ENCODE measurements around the gene TRMO.

The TRMO gene

GRCh38 chr9:97900103-97900737, 22.1 kb downstream of the TRMO start:
- Histone ChIP-seq H3K4me3 (ENCODE audit: low read length) (no peak overlapping the region), H3K4me1 (ENCODE audit: control insufficient read depth, insufficient read depth, low read length) (no peaks in the 10 kb centered on the region), H3K4me2 (ENCODE audit: low read length) (no peak overlapping the region), H3K9ac (ENCODE audit: low read depth, low read length) (no peak overlapping the region), H3K27me3 (ENCODE audit: control insufficient read depth, insufficient read depth, low read length) (no peaks in the 10 kb centered on the region), H3K9me3 (replicated peaks; ENCODE audit: low read length) (no peaks in the 10 kb centered on the region), H3K36me3 (ENCODE audit: insufficient read depth, low read length) (peaks cover under 1% of the 10 kb centered on the region)

GRCh38 chr9:97895695-97896332, 26.5 kb downstream of the TRMO start:
- H3K9me3 ChIP-seq (replicated peaks; ENCODE audit: low read length), result peaks cover 3% of the 10 kb centered on the region
- no peak overlapping the region for H3K4me3 ChIP-seq (ENCODE audit: low read length)
- H3K9ac ChIP-seq (ENCODE audit: low read depth, low read length), result no peak overlapping the region
- H3K4me2 ChIP-seq (ENCODE audit: low read length), result no peak overlapping the region
- H3K27me3 ChIP-seq (ENCODE audit: control insufficient read depth, insufficient read depth, low read length), result no peaks in the 10 kb centered on the region
- H3K4me1 ChIP-seq (ENCODE audit: control insufficient read depth, insufficient read depth, low read length), result no peaks in the 10 kb centered on the region
- H3K36me3 ChIP-seq (ENCODE audit: insufficient read depth, low read length), result no peaks in the 10 kb centered on the region

- H3K9ac ChIP-seq (ENCODE audit: low read depth, low read length), result no peak overlapping the region
- no peaks in the 10 kb centered on the region for H3K36me3 ChIP-seq (ENCODE audit: insufficient read depth, low read length)
- H3K4me3 ChIP-seq (ENCODE audit: low read length), result no peak overlapping the region
- H3K9me3 ChIP-seq (replicated peaks; ENCODE audit: low read length), result peaks cover 3% of the 10 kb centered on the region
- no peaks in the 10 kb centered on the region for H3K4me1 ChIP-seq (ENCODE audit: control insufficient read depth, insufficient read depth, low read length)
- no peaks in the 10 kb centered on the region for H3K27me3 ChIP-seq (ENCODE audit: control insufficient read depth, insufficient read depth, low read length)
- no peak overlapping the region for H3K4me2 ChIP-seq (ENCODE audit: low read length)
Observed at GRCh38 chr9:97895211-97895610, 27.1 kb downstream of the TRMO start.

GRCh38 chr9:97892421-97892820, 29.9 kb downstream of the TRMO start:
- no peak overlapping the region for H3K4me3 ChIP-seq (ENCODE audit: low read length)

GRCh38 chr9:97891736-97892135, 30.6 kb downstream of the TRMO start:
- no peak overlapping the region for H3K9ac ChIP-seq (ENCODE audit: low read depth, low read length)
- H3K27me3 ChIP-seq (ENCODE audit: control insufficient read depth, insufficient read depth, low read length), result peaks cover 13% of the 10 kb centered on the region
- H3K36me3 ChIP-seq (ENCODE audit: insufficient read depth, low read length), result no peaks in the 10 kb centered on the region
- no peak overlapping the region for H3K4me2 ChIP-seq (ENCODE audit: low read length)
- H3K4me1 ChIP-seq (ENCODE audit: control insufficient read depth, insufficient read depth, low read length), result no peaks in the 10 kb centered on the region
- H3K9me3 ChIP-seq (replicated peaks; ENCODE audit: low read length), result peaks cover 3% of the 10 kb centered on the region
- no peak overlapping the region for H3K4me3 ChIP-seq (ENCODE audit: low read length)

More at GRCh38 chr9:97892421-97892820, 29.9 kb downstream of the TRMO start:
- H3K4me1 ChIP-seq (ENCODE audit: control insufficient read depth, insufficient read depth, low read length), result no peaks in the 10 kb centered on the region
- H3K36me3 ChIP-seq (ENCODE audit: insufficient read depth, low read length), result no peaks in the 10 kb centered on the region
- peaks cover 13% of the 10 kb centered on the region for H3K27me3 ChIP-seq (ENCODE audit: control insufficient read depth, insufficient read depth, low read length)
- peaks cover 3% of the 10 kb centered on the region for H3K9me3 ChIP-seq (replicated peaks; ENCODE audit: low read length)
- H3K4me2 ChIP-seq (ENCODE audit: low read length), result no peak overlapping the region
- H3K9ac ChIP-seq (ENCODE audit: low read depth, low read length), result no peak overlapping the region

- Histone ChIP-seq H3K27me3 (ENCODE audit: control insufficient read depth, insufficient read depth, low read length) (peaks cover 13% of the 10 kb centered on the region), H3K9ac (ENCODE audit: low read depth, low read length) (no peak overlapping the region), H3K4me3 (ENCODE audit: low read length) (no peak overlapping the region), H3K36me3 (ENCODE audit: insufficient read depth, low read length) (no peaks in the 10 kb centered on the region), H3K4me1 (ENCODE audit: control insufficient read depth, insufficient read depth, low read length) (no peaks in the 10 kb centered on the region), H3K9me3 (replicated peaks; ENCODE audit: low read length) (peaks cover 3% of the 10 kb centered on the region), H3K4me2 (ENCODE audit: low read length) (no peak overlapping the region)
Observed at GRCh38 chr9:97889941-97890887, 32.1 kb downstream of the TRMO start.

- Histone ChIP-seq H3K9me3 (replicated peaks; ENCODE audit: low read length) (no peaks in the 10 kb centered on the region), H3K27me3 (ENCODE audit: control insufficient read depth, insufficient read depth, low read length) (no peaks in the 10 kb centered on the region), H3K36me3 (ENCODE audit: insufficient read depth, low read length) (no peaks in the 10 kb centered on the region), H3K4me2 (ENCODE audit: low read length) (no peak overlapping the region), H3K9ac (ENCODE audit: low read depth, low read length) (no peak overlapping the region), H3K4me1 (ENCODE audit: control insufficient read depth, insufficient read depth, low read length) (peaks cover 15% of the 10 kb centered on the region), H3K4me3 (ENCODE audit: low read length) (no peak overlapping the region)
Observed at GRCh38 chr9:97880336-97880735, 42.0 kb downstream of the TRMO start.

- no peaks in the 10 kb centered on the region for H3K36me3 ChIP-seq (ENCODE audit: insufficient read depth, low read length)
- H3K4me2 ChIP-seq (ENCODE audit: low read length), result peak overlapping the region; percentile 71
- peaks cover 15% of the 10 kb centered on the region for H3K4me1 ChIP-seq (ENCODE audit: control insufficient read depth, insufficient read depth, low read length)
- H3K4me3 ChIP-seq (ENCODE audit: low read length), result no peak overlapping the region
- no peaks in the 10 kb centered on the region for H3K9me3 ChIP-seq (replicated peaks; ENCODE audit: low read length)
- H3K9ac ChIP-seq (ENCODE audit: low read depth, low read length), result peak overlapping the region; percentile 19
- peaks cover under 1% of the 10 kb centered on the region for H3K27me3 ChIP-seq (ENCODE audit: control insufficient read depth, insufficient read depth, low read length)
Observed at GRCh38 chr9:97876061-97876460, 46.2 kb downstream of the TRMO start.

- no peak overlapping the region for H3K4me3 ChIP-seq (ENCODE audit: low read length)
- no peak overlapping the region for H3K9ac ChIP-seq (ENCODE audit: low read depth, low read length)
- H3K4me1 ChIP-seq (ENCODE audit: control insufficient read depth, insufficient read depth, low read length), result peaks cover 15% of the 10 kb centered on the region
- peaks cover 10% of the 10 kb centered on the region for H3K27me3 ChIP-seq (ENCODE audit: control insufficient read depth, insufficient read depth, low read length)
- no peaks in the 10 kb centered on the region for H3K9me3 ChIP-seq (replicated peaks; ENCODE audit: low read length)
- H3K4me2 ChIP-seq (ENCODE audit: low read length), result no peak overlapping the region
- H3K36me3 ChIP-seq (ENCODE audit: insufficient read depth, low read length), result no peaks in the 10 kb centered on the region
Observed at GRCh38 chr9:97875111-97875510, 47.2 kb downstream of the TRMO start.

GRCh38 chr9:97874624-97875023, 47.7 kb downstream of the TRMO start:
- H3K4me3 ChIP-seq (ENCODE audit: low read length), result no peak overlapping the region
- H3K4me1 ChIP-seq (ENCODE audit: control insufficient read depth, insufficient read depth, low read length), result peaks cover 15% of the 10 kb centered on the region
- no peak overlapping the region for H3K9ac ChIP-seq (ENCODE audit: low read depth, low read length)
- peaks cover 11% of the 10 kb centered on the region for H3K27me3 ChIP-seq (ENCODE audit: control insufficient read depth, insufficient read depth, low read length)
- H3K9me3 ChIP-seq (replicated peaks; ENCODE audit: low read length), result no peaks in the 10 kb centered on the region
- no peak overlapping the region for H3K4me2 ChIP-seq (ENCODE audit: low read length)
- H3K36me3 ChIP-seq (ENCODE audit: insufficient read depth, low read length), result no peaks in the 10 kb centered on the region

- H3K36me3 ChIP-seq (ENCODE audit: insufficient read depth, low read length), result no peaks in the 10 kb centered on the region
- H3K4me1 ChIP-seq (ENCODE audit: control insufficient read depth, insufficient read depth, low read length), result peaks cover 15% of the 10 kb centered on the region
- H3K4me2 ChIP-seq (ENCODE audit: low read length), result no peak overlapping the region
- no peak overlapping the region for H3K4me3 ChIP-seq (ENCODE audit: low read length)
- no peak overlapping the region for H3K9ac ChIP-seq (ENCODE audit: low read depth, low read length)
- peaks cover 16% of the 10 kb centered on the region for H3K27me3 ChIP-seq (ENCODE audit: control insufficient read depth, insufficient read depth, low read length)
- H3K9me3 ChIP-seq (replicated peaks; ENCODE audit: low read length), result no peaks in the 10 kb centered on the region
Observed at GRCh38 chr9:97873882-97874281, 48.4 kb downstream of the TRMO start.

Measured in skeletal muscle satellite cell (primary cell).